Neural progenitor cell (in vitro differentiated cells): ENCODE results near the gene APLP2.

Source experiments
- CTCF ChIP-seq: fragments of 200-600 bp; sonication (generic); IDR thresholded peaks from 2 replicates; pipeline ENCODE4 v1.5.1; 2017; ENCODE audit warnings: antibody characterized with exemption, mild to moderate bottlenecking
- EZH2 ChIP-seq: fragments of 200-600 bp; sonication (generic); IDR thresholded peaks from 2 replicates; pipeline ENCODE4 v1.6.1; 2017; ENCODE audit warnings: antibody characterized with exemption, mild to moderate bottlenecking, moderate library complexity

- TF ChIP-seq CTCF (no peak), EZH2 (no peak)
These were observed 68.3 kb downstream of the APLP2 start for GRCh38 chr11:130137999-130138398.
